ENCODE results near the gene DERL3. TPM values are rescaled to one million over a fixed set of nuclear protein-coding genes. Genes with fewer than 3 reads are reported as not detected.

The DERL3 gene
- total and polyA plus RNA-seq, 2 of the 13 experiments (the other 11 are each of a cell fraction or from before 2014, with no cell fraction given) = not detected

- no peak overlapping the region for H2AFZ ChIP-seq (ENCODE audit: low read length)
- H3K79me2 ChIP-seq (ENCODE audit: insufficient read depth, low read length) = no peaks in the 10 kb centered on the region
- H3K4me1 ChIP-seq (ENCODE audit: insufficient read depth, low read length) = peaks cover 58% of the 10 kb centered on the region
- POLR2A ChIA-PET = interaction anchor here (1.7 to 3.0 kb wide), 3 partner anchors 12 to 78 kb away, joined by 4 to 16 read pairs (median 12); partner anchors contain the start of genes CHCHD10, MMP11 and SLC2A11
- no peaks in the 10 kb centered on the region for H4K20me1 ChIP-seq (ENCODE audit: insufficient read depth, low read length)
- H3K9ac ChIP-seq (ENCODE audit: insufficient read depth, low read depth, low read length) = no peak overlapping the region
- H3K9me3 ChIP-seq (ENCODE audit: low read length) = no peaks in the 10 kb centered on the region
- in situ Hi-C loops (cut with HindIII; ENCODE audit: extremely low pct_ligation_motif_present, low pct_unique_long_range_greater_than_20kb) = loop anchor here (5.0 to 25.0 kb wide), 2 partner anchors 63 to 233 kb away; no protein-coding TSS in a partner anchor
- H3K4me3 ChIP-seq (replicated peaks in 1 of 3; ENCODE audit: insufficient read depth in 1 of 3, low read depth in 2 of 3, low read length in 3 of 3) = no peak overlapping the region
- 15% methylated on average over 5 of the region's 9 CpGs for WGBS (ENCODE audit: low lambda C conversion rate)
- no TSS peak for BruUV-seq (replicated peaks)
- H3K4me2 ChIP-seq (ENCODE audit: low read depth, low read length) = peak overlapping the region; percentile 21; the same call in 1 of the 2 replicates
- intact Hi-C loops (cut with micrococcal nuclease; ENCODE audit: unreplicated experiment) = loop anchor here (5.0 kb wide), 1 partner anchor 78 kb away; the partner anchor contains the start of gene CHCHD10
- FAIRE-seq = no peak
- ATAC-seq = peak; percentile 6; the same call in 1 of the 3 replicates
- no peak for DNase-seq (ENCODE audit: low spot score)
- H3K27me3 ChIP-seq (ENCODE audit: control insufficient read depth in 1 of 2, insufficient read depth in 2 of 2, low read length in 2 of 2) = peaks cover 2 to 13% of the 10 kb centered on the region in 2 experiments; a peak in 2 of 5 replicates
- no peak overlapping the region for H3K27ac ChIP-seq (ENCODE audit: extremely low read length, insufficient read depth, low read length)
- CTCF ChIA-PET (ENCODE audit: low intra/inter-chr PET ratio, low total read pairs) = no interaction called here
- TF ChIP-seq, protein P1, sequence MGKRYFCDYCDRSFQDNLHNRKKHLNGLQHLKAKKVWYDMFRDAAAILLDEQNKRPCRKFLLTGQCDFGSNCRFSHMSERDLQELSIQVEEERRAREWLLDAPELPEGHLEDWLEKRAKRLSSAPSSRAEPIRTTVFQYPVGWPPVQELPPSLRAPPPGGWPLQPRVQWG (CRISPR knock-in tag; IDR thresholded peaks at IDR 0.05; ENCODE audit: borderline replicate concordance, low read depth) = no peak
- TF ChIP-seq, protein P2, sequence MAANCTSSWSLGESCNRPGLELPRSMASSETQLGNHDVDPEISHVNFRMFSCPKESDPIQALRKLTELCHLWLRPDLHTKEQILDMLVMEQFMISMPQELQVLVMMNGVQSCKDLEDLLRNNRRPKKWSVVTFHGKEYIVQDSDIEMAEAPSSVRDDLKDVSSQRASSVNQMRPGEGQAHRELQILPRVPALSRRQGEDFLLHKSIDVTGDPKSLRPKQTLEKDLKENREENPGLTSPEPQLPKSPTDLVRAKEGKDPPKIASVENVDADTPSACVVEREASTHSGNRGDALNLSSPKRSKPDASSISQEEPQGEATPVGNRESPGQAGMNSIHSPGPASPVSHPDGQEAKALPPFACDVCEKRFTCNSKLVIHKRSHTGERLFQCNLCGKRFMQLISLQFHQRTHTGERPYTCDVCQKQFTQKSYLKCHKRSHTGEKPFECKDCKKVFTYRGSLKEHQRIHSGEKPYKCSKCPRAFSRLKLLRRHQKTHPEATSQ (CRISPR knock-in tag; IDR thresholded peaks at IDR 0.05; ENCODE audit: borderline replicate concordance) = no peak
- TF ChIP-seq ZBTB37 (CRISPR knock-in tag; IDR thresholded peaks at IDR 0.05) = no peak
- peak; percentile 15; the same call in 1 of the 2 replicates for TF ChIP-seq ZFX (CRISPR knock-in tag; IDR thresholded peaks at IDR 0.05; ENCODE audit: low read depth)
- no peaks in the 10 kb centered on the region for H3K36me3 ChIP-seq (replicated peaks in 1 of 2; ENCODE audit: control insufficient read depth in 1 of 2, insufficient read depth in 2 of 2, low read length in 2 of 2)
Observed at GRCh38 chr22:23845265-23846080, 6.7 kb upstream of the DERL3 start.
